Embryonic facial prominence (tissue), 1 donor: Measurements from ENCODE around the gene BCAN.
A peak's percentile ranks its signal among the peaks of the same experiment; 100 is the strongest.
"Not testable (repeated sequence)": the region's sequence is repeated elsewhere in the genome, so short reads cannot be mapped to it uniquely, and the experiment has no call there.

Experiments used
- DNase-seq: peaks from one replicate; pipeline ENCODE4 v3.0.0-alpha.2; 2016; ENCODE audit errors: extremely low spot score

The BCAN gene

DNA sequence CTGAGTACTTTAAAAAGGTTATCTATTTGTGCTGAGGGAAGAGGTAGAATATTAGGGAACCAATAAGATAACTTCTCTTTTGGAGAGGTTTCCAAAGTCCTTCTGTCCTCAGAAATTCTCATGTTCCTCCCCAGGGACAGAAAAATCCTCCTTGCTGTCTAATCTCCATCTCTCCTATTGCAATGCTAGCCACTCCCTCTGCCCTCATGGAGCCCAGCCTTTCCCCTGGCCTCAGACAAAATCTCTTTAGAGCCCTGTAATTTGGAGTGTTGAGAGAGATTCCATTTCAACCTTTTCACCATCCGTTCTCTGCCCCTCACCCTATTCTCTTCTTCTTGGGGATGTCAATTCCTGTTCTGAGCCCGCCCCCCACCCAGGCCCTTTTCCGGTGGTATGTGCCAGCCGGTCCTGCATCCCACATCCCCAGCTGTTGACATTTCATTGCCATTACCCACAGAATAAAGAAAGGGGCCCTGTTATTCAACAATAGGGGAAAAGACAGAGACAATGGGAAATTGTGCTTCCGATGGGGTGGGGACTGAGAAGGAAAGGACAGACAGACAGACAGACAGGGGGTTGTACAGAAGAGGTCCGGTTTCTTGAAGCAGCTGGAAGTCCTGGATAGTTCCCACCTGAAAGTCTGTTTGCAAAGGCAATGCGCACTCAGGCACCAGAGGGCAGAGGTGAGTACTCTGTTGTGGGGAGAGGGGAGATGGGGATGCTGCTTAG, 22.9 kb upstream of the BCAN start, which contains the start of gene HAPLN2:
TSS of gene HAPLN2 (plus strand) at position 563 of the 729 bp plus-strand sequence. CDS start 4,076 bp downstream, outside the sequence.
- no peak for DNase-seq

DNA sequence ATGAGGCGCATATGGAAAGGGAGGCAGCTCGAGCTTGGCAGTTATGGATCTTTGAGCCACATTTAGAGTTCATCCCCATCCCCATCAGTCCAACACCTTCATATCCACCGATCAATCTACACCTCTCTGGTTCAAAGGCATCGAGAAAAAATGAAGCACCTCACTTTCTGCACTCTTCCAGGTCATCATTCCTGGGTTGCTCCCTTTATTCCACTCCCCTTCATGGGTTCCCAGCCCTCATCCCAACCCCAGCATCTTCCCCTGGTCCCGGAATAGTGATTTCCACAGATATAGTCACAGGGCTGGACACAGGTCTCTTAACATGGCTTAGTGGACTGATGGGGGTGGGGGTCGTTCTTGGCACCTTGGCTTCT, 22.3 kb upstream of the BCAN start:
- DNase-seq: no peak

DNA sequence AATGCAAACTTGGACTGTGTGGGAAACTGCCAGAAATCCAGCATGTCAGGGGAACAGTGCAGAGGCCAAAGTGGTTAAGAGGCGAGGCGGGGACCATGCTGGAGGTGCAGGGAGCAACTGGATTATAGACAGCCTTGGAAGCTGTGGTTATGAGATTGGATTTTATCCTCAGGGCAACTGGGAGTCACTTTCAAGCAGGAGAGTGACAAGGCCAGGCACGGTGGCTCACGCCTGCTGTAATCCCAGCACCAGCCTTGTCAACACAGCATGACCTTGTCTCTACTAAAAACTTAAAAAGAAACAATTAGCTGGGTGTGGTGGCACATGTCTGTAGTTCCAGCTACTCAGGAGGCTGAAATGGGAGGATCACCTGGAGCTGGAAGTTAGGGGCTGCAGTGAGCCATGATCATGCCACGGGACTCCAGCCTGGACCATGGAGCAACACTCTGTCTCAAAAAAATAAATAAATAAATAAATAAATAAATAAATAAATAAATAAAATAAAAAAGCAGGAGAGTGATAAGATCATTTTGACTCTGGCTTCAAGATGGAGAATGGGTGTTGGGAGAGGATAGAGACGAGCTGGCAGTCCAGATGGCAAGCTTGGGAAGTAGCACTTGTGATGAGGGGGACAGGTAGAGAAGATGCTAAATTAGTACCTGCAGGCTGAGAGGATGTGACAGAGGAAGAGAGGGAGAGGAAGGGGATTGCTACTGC, 19.2 kb upstream of the BCAN start:
- no peak for DNase-seq

DNA sequence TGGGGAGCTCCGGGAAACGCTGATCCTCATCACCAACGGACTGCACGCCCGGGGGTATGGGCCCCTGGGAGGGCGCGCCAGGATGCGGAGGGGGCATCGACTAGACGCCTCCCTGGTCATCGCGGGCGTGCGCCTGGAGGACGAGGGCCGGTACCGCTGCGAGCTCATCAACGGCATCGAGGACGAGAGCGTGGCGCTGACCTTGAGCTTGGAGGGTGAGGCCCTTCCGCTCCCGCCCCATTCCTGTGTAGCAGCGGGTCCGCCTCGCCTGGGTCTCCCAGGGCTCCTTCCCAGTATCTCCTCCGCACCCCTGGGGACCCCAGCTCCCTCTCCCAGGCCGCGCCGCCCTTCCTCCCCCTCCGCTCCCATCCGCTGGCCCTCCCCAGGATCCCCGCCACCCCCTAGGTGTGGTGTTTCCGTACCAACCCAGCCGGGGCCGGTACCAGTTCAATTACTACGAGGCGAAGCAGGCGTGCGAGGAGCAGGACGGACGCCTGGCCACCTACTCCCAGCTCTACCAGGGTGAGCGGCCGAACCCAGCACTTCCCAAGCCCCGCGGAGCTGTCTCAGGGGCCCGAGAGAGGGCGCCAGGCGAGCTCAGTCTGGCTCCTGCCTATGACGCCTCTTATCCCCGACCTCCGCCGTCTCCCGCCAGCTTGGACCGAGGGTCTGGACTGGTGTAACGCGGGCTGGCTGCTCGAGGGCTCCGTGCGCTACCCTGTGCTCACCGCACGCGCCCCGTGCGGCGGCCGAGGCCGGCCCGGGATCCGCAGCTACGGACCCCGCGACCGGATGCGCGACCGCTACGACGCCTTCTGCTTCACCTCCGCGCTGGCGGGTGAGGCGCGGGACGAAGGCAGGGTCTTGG, 17.7 kb upstream of the BCAN start:
- no peak for DNase-seq

DNA sequence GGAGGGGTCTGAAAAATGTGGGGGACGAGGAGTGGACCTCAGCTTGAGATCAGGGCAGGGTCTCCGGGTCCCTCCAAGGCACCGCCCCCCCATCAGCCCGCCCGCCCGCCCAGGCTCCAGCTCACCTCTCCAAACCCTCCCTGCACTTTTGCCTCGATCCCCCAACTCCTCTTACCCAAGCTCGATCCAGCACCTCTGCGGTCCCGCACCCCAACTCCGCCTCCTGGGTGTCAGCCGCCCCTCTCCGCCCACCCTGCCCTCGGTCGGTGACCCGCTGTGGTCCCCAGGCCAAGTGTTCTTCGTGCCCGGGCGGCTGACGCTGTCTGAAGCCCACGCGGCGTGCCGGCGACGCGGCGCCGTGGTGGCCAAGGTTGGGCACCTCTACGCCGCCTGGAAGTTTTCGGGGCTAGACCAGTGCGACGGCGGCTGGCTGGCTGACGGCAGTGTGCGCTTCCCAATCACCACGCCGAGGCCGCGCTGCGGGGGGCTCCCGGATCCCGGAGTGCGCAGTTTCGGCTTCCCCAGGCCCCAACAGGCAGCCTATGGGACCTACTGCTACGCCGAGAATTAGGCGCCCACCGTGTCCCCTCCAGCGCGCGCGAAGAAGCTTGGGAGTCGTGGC, 17.0 kb upstream of the BCAN start:
- DNase-seq: no peak

DNA sequence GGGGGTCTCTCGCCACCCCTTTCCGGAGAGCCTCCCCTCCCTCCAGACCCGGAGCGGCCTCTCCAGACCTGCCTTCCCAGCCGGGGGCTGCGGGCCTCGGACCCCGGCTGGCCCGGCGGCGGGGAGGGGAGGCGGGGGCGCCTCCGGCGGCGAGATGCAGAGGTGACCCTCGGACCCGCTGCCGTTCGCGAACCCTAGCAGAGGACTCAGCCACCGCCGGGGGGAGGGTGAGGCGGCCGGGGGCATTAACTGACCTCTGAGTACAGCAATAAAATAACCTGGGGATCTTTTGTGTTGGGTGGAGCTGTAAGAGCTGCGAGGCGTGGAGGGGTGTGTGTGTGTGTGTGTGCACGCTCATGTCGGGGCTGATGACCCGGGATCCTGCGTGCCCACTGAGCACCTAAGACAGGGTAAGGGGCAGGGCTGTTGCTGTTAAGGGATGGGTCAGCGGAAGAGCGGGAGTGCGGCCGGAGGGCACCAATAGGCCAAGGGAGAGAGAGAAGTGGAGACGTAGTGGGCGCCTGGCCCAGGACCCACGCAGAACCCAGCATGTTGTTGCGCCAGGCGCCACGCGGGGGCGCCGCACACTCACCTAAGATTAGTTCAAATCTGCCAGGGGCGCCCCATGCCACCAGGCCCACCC, 16.4 kb upstream of the BCAN start:
- peak; percentile 25 for DNase-seq

DNA sequence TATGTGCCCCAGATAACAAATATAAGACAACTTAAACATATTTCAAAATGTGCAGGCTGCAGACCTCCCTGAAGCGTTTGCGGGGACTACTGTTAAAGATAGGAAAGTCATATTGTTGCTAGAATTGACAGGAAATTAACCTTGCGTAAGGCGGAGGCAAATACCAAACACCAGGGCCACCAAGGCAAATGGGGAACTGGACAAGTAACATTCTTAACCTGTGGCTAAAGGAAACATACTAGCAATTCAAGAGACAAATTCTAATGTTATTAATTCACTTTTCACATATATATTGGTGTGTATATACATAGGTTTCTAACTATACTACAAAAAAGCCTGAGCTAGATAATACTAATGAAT, 15.9 kb upstream of the BCAN start:
- DNase-seq: no peak

DNA sequence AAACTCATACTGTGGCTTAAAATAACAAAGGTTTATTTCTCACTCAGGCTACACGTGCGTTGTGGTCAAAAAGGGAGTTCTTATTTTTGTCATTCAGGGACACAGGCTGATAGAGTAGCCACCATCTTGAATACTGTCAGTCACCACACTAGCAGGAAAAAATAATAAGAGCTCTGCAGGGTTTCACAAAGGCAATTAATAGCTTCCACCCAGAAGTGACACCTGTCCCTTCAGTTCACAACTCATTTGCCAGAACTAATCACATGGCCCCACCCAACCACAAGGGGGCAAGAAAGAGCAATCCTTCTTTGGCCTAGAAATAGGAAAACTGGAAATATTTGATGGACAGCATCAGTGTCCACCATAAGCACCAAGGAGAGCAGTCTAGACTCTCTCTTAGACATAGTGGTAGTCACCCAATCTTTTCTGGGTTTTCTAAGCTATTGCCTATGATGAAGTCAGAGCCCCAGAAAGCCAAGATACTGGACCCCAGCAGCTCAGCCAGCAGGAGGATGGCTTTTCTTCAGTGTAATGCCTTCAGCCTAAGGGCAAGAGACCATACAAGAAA, 14.5 kb upstream of the BCAN start:
- DNase-seq: no peak

DNA sequence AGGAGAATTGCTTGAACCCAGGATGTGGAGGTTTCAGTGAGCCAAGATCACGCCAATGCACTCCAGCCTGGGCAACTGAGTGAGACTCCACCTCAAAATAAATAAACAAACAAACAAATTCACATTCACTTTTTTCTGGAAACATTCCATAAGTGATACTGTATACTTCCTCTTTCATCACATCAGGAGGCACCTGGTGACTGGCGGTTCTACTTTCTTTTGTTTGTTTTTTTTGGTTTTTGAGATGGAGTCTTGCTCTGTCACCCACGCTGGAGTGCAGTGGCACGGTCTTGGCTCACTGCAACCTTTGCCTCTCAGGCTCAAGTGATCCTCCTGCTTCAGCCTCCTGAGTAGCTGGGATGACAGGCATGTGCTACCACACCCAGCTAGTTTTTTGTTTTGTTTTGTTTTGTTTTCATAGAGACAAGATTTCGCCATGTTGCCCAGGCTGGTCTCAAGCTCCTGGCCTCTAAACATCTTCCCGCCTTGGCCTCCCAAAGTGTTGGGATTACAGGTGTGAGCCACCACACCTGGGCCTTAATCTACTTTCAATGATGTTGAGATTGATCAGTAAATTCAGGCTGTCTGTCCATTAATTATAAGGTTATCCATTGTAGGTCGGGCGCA, 12.0 kb upstream of the BCAN start:
- DNase-seq: no peak

DNA sequence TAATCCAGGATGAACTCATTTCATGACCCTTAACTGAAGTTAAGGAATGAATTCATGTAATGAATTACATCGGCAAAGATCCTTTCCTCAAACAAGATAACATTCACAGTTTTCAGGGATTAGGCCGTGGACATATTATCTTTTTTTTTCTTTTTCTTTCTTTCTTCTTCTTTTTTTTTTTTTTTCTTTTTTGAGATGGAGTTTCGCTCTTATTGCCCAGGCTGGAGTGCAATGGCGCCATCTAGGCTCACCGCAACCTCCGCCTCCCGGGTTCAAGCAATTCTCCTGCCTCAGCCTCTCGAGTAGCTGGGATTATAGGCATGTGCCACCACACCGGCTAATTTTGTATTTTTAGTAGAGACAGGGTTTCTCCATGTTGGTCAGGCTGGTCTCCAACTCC, 10.8 kb upstream of the BCAN start:
- DNase-seq: not testable (repeated sequence)

DNA sequence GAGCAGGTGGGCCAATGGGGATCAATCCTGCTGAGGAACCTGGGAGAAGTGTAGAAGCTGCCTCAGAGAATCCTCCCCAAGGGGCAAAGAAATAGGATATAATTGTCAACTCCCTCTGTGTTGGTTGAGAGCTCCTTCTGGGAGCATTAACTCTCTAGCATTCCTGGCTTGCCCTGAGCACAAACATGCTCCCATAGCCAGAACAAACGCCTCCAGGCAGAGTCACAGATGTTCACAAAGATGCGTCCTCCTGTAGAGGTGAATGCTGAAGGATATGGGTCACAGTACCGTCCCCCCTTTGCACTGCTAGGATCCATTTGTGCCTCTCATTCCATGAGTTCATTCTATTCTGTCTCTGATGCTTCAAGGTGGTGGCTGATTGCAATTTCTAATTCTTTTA, 9.6 kb upstream of the BCAN start:
- DNase-seq: no peak

DNA sequence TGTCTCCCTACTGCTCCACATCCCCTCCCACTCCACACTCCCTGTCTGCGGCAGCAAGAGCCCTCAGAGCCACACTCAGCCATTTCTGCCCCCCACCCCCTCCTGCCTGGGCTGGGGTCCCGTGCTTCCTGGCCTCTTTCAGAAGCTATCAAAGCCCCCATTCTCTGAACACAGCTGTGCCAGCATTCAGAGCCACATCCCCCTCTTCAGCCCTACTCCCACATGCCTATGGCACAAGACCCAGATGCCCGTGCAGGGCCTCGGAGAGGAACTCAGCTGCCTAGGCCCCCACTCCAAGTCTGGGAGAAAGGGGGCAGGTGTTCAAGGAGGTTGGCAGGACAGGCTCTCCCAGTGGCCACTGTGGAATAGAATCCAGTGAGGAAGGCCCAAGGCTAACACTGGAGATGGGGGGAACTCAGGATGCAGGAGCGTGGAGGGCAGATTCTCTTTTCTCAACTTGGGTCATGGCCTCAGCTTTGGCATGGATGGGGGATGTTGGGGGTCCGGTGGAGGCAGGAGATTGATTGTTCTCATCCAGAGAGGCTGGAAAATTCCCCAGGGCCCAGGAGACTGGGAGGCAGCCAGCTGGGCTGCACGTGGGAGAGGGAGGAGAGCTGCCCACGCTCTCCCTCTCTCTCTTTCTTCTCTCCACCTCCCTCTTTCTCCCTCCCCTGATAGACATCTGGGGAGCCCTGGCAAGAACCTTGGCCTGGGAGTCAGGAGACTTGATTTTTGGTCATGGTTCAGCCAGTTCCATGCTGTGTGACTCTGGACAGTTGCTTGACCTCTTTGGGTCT, 3.5 kb upstream of the BCAN start:
- no peak for DNase-seq

DNA sequence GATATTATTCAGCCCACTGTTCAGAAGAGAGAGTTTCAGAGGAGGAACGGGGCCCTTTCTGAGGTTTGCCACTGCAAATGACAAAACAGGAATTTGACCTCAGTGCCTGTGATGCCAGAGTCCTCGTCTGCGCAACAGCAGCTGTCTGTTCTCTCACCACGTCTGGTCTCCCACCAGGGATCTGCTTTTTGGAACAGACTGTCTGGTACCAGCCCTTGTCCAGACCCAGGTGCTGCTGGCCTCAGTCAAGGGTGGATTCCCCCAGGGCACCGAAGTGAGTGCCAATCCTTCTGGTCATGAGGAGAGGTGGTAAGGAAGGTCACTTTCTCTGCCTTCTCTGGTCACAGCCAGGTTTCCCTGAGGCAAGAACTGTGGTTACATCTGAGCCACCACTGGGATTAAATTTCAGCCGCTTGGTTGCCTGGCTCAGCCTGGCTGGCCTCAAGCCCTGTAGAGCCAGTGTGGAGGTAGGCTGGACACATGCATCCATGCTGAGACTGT, 2.3 kb upstream of the BCAN start:
- no peak for DNase-seq

DNA sequence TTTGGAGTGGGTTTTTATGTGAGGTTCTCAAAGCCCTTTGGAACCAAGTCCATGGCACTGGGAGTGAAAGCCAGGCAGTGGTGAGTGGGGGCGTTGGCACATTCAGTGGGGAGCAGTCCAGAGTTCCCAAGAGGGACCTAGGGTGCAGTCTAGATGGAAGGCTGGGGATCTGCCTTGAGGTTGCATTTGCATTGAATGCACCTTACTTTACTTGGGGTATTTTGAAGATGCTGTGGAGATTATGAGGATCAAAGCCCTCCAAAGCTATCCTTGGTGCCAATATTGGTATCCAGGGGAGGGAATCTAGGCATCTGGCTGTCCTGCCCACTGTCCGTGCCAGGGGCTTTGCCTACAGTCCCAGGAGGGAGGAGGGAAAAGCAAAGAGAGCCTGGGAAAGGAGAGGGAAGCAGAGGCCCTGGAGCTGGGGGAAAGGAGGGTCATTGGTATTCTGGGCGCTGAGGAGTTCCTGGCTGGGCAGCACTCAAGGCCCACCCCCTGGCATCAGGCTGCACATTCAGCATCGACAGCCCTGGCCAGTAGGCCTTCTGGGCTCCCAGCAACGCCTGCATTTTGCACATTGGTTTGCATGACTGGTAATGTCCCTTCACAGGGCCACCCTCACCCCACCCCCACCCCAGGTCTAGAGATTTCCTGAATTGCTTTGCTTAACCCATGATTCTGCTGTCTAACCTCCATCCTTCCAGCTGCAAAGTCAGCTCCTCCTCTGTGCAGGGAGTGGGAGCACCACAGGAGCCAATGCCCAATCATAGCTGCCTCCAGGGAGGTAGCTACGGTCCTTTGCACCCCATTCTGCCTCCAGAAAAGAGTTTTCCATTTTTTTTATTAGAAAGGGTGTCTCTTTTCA, 843 bp upstream of the BCAN start:
- no peak for DNase-seq

DNA sequence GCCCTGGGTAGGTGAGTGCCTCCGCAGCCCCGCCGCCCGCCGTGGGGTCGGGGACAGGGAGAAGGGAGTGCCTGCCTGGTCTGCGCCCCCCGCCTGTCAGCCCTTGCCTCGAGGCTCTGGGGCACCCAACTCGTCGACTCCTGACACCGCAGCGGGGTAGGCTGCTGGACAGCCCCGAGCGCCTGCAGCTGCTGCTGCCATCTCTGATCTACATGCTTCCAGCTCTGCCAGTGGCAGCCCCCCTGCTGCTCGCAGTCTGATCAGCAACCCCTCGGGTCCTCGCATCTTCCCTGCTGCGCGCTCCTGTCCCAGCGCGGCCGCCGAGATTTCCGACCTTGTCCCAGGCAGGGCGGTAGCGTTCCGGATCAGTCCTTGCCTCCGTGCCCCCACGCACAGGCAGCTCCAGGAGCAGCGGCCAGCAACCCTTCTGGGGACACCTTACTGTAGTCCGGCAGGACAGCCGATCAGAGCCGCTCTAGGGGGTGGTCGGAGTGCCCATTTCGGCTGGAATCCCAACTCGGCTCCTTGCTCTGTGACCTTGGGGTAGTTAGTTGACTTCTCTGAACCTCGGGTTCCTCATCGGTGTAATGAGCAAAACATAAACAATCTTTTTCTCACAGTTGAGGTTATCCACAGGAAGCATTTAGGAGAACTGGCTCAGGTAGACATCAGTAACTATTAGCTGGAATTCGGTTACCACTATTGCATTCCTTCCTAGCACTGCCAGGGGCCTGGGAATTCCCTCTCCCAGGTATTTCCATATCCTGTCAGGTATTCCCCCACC, 540 bp downstream of the BCAN start:
- DNase-seq: no peak

DNA sequence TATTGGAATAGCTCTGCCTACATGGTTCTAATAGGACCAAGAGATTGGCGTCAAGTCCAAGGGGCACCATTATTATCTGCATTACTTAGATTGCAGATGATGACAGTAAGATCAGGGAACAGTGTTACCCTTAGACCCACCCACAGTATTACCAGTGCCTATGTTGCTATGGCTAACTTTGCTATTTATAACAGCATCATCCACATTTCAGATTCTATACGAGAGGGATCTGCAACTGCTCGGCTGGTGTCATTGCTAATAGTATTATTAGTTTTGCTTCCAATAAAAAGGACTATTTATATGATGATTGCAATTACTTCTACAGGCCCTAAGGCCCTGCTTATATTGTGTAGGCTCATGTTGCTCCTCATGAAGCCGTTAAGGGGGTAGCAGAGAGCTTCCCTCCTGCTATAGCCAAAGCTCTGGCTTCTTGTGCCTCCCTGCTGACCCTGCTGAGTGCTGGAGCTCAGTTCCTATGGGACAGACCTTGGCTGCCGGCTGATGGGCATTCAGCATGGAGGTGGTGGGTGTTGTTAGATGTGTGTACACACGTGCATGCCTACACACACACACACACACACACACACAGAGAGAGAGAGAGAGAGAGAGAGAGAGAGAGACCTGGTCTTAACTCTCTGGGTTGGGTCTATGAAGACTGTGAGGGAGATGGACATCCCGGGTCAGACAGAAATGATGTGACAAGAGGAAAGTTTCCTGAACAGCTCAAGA, 1.3 kb downstream of the BCAN start:
- DNase-seq: no peak

DNA sequence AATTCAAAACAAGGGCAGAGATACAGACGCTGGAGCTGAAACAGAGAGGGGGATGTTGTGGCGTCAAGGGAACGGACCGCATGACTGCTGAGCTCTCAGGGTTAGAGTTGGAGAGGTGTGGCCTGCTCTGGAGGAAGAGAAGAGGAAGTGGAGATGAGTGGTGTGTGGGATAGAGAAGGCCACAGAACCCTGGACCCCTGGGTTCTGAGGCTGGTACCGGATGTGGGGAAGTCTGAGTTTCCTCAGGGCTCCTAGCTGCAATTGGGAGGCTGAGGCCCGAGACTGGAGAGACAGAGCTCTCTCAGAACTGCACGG, 1.8 kb downstream of the BCAN start:
- no peak for DNase-seq

DNA sequence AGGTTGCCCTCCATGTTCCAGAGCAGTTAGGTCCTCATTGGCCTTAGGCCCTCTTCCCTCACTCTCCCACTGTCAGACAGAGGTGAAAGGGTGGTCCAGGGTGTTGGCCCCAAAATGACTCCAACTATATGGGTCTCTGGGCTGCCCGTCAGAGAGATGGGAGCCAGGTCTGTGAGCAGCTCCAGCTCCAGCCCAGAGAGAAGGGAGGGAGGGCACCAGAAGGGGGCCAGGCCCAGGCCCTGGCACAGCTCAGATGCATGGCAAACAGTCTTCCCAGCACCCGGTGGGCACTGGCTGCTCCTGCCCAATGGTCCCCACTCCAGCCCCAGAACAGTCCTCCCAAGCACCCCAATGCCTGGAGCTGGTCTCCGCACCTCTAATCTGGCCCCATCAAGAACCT, 2.2 kb downstream of the BCAN start:
- DNase-seq: no peak
